PC-3 (cell line): ENCODE data around the gene EMILIN1. TPM values are rescaled to one million over a fixed set of nuclear protein-coding genes. Genes with fewer than 3 reads are reported as not detected.

ENCODE experiments used
- ATAC-seq: fragments of 200-7000 bp; cut with Tn5 transposase; 2 replicates; pipeline ENCODE4 v1.9.1; 2020; ENCODE audit warnings: mild to moderate bottlenecking, moderate library complexity
- BruUV-seq: library from RNA; stranded (reverse); fragments of 400-500 nt; replicated peaks from 2 replicates; lab custom pipeline; 2021; lab: Mats Ljungman, UMichigan
- CTCF ChIA-PET: fragments of 300-600 bp; sonication (Branson Sonifier 250); formaldehyde crosslinking; loops from one replicate; lab custom pipeline; 2022; ENCODE audit warnings: antibody characterized with exemption; lab: Charles Lee
- POLR2A ChIA-PET: fragments of 300-600 bp; sonication (Branson Sonifier 250); formaldehyde crosslinking; loops from one replicate; lab custom pipeline; 2022; ENCODE audit warnings: antibody characterized with exemption; ENCODE audit not compliant: unreplicated experiment; lab: Charles Lee
- DNase-seq: peaks from one replicate; pipeline ENCODE4 v3.0.0-alpha.2; 2015
- H2AFZ ChIP-seq: fragments of 300-600 bp; sonication (generic); 2 replicates; pipeline ENCODE4 v1.6.0; 2016; ENCODE audit warnings: antibody characterized with exemption, low read length
- H3F3A ChIP-seq: fragments of 300-600 bp; sonication (generic); one replicate; pipeline ENCODE4 v1.6.0; 2017; ENCODE audit warnings: antibody characterized with exemption, low read length, control low read depth, mild to moderate bottlenecking; ENCODE audit not compliant: unreplicated experiment
- H3K27ac ChIP-seq: fragments of 300-600 bp; sonication (generic); 2 replicates; pipeline ENCODE4 v1.5.1; 2016; ENCODE audit warnings: mild to moderate bottlenecking, low read length
- H3K27me3 ChIP-seq: fragments of 300-600 bp; sonication (generic); 2 replicates; pipeline ENCODE4 v1.6.1; 2016; ENCODE audit warnings: low read length, mixed read lengths
- H3K36me3 ChIP-seq: fragments of 300-600 bp; sonication (generic); 2 replicates; pipeline ENCODE4 v1.6.1; 2016; ENCODE audit warnings: low read depth, mixed run types, low read length, mixed read lengths
- H3K4me1 ChIP-seq: fragments of 300-600 bp; sonication (generic); 2 replicates; pipeline ENCODE4 v1.5.1; 2016; ENCODE audit warnings: low read length; ENCODE audit not compliant: insufficient read depth
- H3K4me2 ChIP-seq: fragments of 300-600 bp; sonication (generic); 2 replicates; pipeline ENCODE4 v1.6.0; 2016; ENCODE audit warnings: low read length
- H3K4me3 ChIP-seq: fragments of 300-600 bp; sonication (generic); 2 replicates; pipeline ENCODE4 v1.5.1; 2016; ENCODE audit warnings: mild to moderate bottlenecking, low read length, mixed read lengths
- H3K79me2 ChIP-seq: fragments of 300-600 bp; sonication (generic); 2 replicates; pipeline ENCODE4 v1.6.1; 2017; ENCODE audit warnings: low read length, mixed read lengths
- H3K9ac ChIP-seq: fragments of 300-600 bp; sonication (generic); 2 replicates; pipeline ENCODE4 v1.6.0; 2016; ENCODE audit warnings: mild to moderate bottlenecking, low read length
- H3K9me2 ChIP-seq: fragments of 300-600 bp; sonication (generic); replicated peaks from 2 replicates; pipeline ENCODE4 v1.6.1; 2016; ENCODE audit warnings: mixed run types, low read length, mixed read lengths
- H3K9me3 ChIP-seq: fragments of 300-600 bp; sonication (generic); 2 replicates; pipeline ENCODE4 v1.6.1; 2016; ENCODE audit warnings: low read length, mixed read lengths
- H4K20me1 ChIP-seq: fragments of 300-600 bp; sonication (generic); 2 replicates; pipeline ENCODE4 v1.6.1; 2016; ENCODE audit warnings: low read length, mixed read lengths
- CTCF ChIP-seq: fragments of 300-600 bp; sonication (generic); conservative IDR thresholded peaks from 2 replicates; pipeline ENCODE4 v1.5.1; 2017; ENCODE audit warnings: antibody characterized with exemption, low read depth, mild to moderate bottlenecking, low read length
- EZH2 ChIP-seq: fragments of 300-600 bp; sonication (generic); IDR thresholded peaks from one replicate; pipeline ENCODE4 v1.6.1; 2017; ENCODE audit warnings: antibody characterized with exemption, mild to moderate bottlenecking, low read length; ENCODE audit not compliant: unreplicated experiment
- EZH2phosphoT487 ChIP-seq: fragments of 300-600 bp; sonication (generic); IDR thresholded peaks from 2 replicates; pipeline ENCODE4 v1.6.1; 2018; ENCODE audit warnings: mild to moderate bottlenecking, antibody characterized with exemption, low read length, borderline replicate concordance
- intact Hi-C: fragments of 100-400 bp; cut with micrococcal nuclease; formaldehyde crosslinking; loops from 2 replicates; pipeline ENCODE4 v1.9.0; 2023
- total RNA-seq: library from RNA; depleted of rRNA; stranded (reverse); fragments of >200 nt; gene quantifications from 2 replicates; pipeline ENCODE4 v1.2.3, GENCODE V29; 2014

Gene EMILIN1
- total RNA-seq, 1 experiment from 2014 or later: 0.69 TPM

GRCh38 chr2:27069436-27069835, 9.0 kb upstream of the EMILIN1 start:
- intact Hi-C loops: no loop called here
- ChIA-PET POLR2A (no interaction called here), CTCF (no interaction called here)
- no peak overlapping the region for H3K9ac ChIP-seq
- H3F3A ChIP-seq: no peaks in the 10 kb centered on the region
- no peak for TF ChIP-seq EZH2
- no peak for TF ChIP-seq EZH2phosphoT487
- no peak for TF ChIP-seq CTCF
- H4K20me1 ChIP-seq: no peaks in the 10 kb centered on the region
- H3K9me3 ChIP-seq: no peaks in the 10 kb centered on the region
- H3K36me3 ChIP-seq: peaks cover 17% of the 10 kb centered on the region
- no peak for ATAC-seq
- H3K4me1 ChIP-seq: peaks cover 12% of the 10 kb centered on the region
- no peak overlapping the region for H3K27ac ChIP-seq
- BruUV-seq: no TSS peak
- peaks cover 38% of the 10 kb centered on the region for H3K79me2 ChIP-seq
- no peak for DNase-seq
- no peak overlapping the region for H3K4me3 ChIP-seq
- peak overlapping the region; percentile 95 for H3K4me2 ChIP-seq
- no peak overlapping the region for H2AFZ ChIP-seq
- no peaks in the 10 kb centered on the region for H3K9me2 ChIP-seq
- H3K27me3 ChIP-seq: no peaks in the 10 kb centered on the region

- H3K9ac ChIP-seq: peak overlapping the region; percentile 96
- H3K9me2 ChIP-seq: no peaks in the 10 kb centered on the region
- no peak overlapping the region for H2AFZ ChIP-seq
- H3K4me3 ChIP-seq: peak overlapping the region; percentile 86
- no peaks in the 10 kb centered on the region for H4K20me1 ChIP-seq
- no peaks in the 10 kb centered on the region for H3K9me3 ChIP-seq
- TF ChIP-seq EZH2phosphoT487 (no peak), CTCF (no peak), EZH2 (no peak)
- H3K4me1 ChIP-seq: peaks cover 12% of the 10 kb centered on the region
- DNase-seq (no peak), ATAC-seq (no peak)
- intact Hi-C loops: no loop called here
- ChIA-PET CTCF (no interaction called here), POLR2A (no interaction called here)
- BruUV-seq: no TSS peak
- H3K27me3 ChIP-seq: no peaks in the 10 kb centered on the region
- no peaks in the 10 kb centered on the region for H3F3A ChIP-seq
- no peak overlapping the region for H3K27ac ChIP-seq
- peaks cover 38% of the 10 kb centered on the region for H3K79me2 ChIP-seq
- peaks cover 14% of the 10 kb centered on the region for H3K36me3 ChIP-seq
- peak overlapping the region; percentile 95 for H3K4me2 ChIP-seq
These were observed 8.3 kb upstream of the EMILIN1 start for GRCh38 chr2:27069961-27070618.
